SKM-1 treated with dmso at 0.1 percent for 144 hours (cell line): Measurements from ENCODE around the gene AP5Z1.

ENCODE experiments used
- DNase-seq: peaks from one replicate; lab custom pipeline; 2025; ENCODE audit not compliant: unreplicated experiment; lab: John Stamatoyannopoulos, UW

The AP5Z1 gene

GRCh38 chr7:4837803-4838625, 62.6 kb downstream of the AP5Z1 start:
- no peak for DNase-seq

- no peak for DNase-seq
Measured at GRCh38 chr7:4838626-4839334, 63.4 kb downstream of the AP5Z1 start.

GRCh38 chr7:4840079-4840501, 64.7 kb downstream of the AP5Z1 start:
- no peak for DNase-seq
